BLaER1 treated with 17β-estradiol and CSF1 and Interleukin-3, amounts not matched to agents 10 nM and 100 nM (cell line): Measurements from ENCODE around the gene ELOVL3.
A peak's percentile ranks its signal among the peaks of the same experiment; 100 is the strongest.

Experiments used
- H3K27ac ChIP-seq, 11 experiments: shearing (Covaris generic); formaldehyde crosslinking; 2 replicates each; pipeline ENCODE4 v1.8.1; 2022
- H3K27me3 ChIP-seq, 11 experiments: shearing (Covaris generic); formaldehyde crosslinking; 2 replicates each; pipeline ENCODE4 v1.8.1; 2022
- H3K36me3 ChIP-seq, 11 experiments: shearing (Covaris generic); formaldehyde crosslinking; 2 replicates each; pipeline ENCODE4 v1.8.1; 2022
- H3K4me1 ChIP-seq, 10 experiments: shearing (Covaris generic); formaldehyde crosslinking; 2 replicates each; pipeline ENCODE4 v1.8.1; 2022
- H3K4me2 ChIP-seq, 11 experiments: shearing (Covaris generic); formaldehyde crosslinking; 2 replicates each; pipeline ENCODE4 v1.8.1; 2022
- H3K4me3 ChIP-seq, 10 experiments: shearing (Covaris generic); formaldehyde crosslinking; 2 replicates each; pipeline ENCODE4 v1.8.1; 2022
- H3K9ac ChIP-seq, 11 experiments: shearing (Covaris generic); formaldehyde crosslinking; 2 replicates each; pipeline ENCODE4 v1.8.1; 2022
- H3K9me3 ChIP-seq, 11 experiments: shearing (Covaris generic); formaldehyde crosslinking; replicated peaks in 1 of 11; 2 replicates each; pipeline ENCODE4 v1.8.1; 2022
- H4K20me1 ChIP-seq, 11 experiments: shearing (Covaris generic); formaldehyde crosslinking; 2 replicates each; pipeline ENCODE4 v1.8.1; 2022
- Cebpa-rat ChIP-seq, 11 experiments: shearing (Covaris generic); IDR thresholded peaks; 2 replicates each; pipeline ENCODE4 v1.8.1; 2022

The ELOVL3 gene

DNA sequence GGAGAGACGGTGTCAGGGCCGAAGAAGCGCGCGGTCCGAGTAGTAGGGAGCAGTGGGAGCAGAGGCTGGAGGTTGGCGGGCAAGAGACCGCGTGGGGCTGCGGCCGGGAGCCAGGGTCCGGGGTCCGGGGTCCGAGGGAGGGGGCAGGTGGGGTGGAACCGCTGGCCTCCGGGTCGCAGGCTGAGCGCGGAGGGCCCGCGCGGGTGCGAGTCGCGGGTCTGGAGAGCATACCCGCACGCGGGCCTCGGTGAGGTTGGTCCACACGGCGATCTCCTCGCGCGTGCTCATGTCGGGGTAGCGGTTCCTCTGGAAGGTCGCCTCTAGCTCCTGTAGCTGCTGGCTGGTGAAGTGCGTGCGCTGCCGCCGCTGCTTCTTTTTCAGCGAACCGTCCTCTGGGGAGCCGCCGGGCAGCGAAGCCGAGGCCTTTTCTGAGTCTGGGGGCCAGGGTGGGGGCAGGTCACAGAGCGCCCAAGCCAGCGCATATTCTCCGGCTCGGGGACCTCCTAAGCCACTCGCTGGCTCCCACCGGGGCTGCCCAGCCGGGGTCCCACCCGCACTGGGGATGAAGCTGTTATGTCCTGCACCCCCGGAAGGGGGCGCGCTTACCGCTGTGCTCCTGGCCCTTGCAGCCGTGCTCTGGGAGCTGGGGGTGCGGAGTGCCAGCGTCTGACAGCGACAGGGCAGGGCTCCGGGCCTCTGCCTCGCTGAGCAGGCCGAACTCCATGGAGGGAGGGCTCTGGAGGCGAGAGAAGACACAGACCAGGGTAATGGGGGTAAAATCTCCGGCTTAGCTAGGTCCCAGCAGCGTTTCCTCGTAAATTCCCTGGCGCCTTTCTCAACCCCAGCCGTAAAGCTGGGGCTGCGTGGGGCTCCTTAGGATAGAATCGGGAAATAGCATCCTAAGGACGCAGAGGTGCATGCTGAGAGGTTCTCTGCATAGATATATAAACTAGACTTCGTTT is 5.5 kb downstream of the ELOVL3 start:
- Histone ChIP-seq H3K4me3 (no peak overlapping the region), H3K27ac (no peak overlapping the region)

DNA sequence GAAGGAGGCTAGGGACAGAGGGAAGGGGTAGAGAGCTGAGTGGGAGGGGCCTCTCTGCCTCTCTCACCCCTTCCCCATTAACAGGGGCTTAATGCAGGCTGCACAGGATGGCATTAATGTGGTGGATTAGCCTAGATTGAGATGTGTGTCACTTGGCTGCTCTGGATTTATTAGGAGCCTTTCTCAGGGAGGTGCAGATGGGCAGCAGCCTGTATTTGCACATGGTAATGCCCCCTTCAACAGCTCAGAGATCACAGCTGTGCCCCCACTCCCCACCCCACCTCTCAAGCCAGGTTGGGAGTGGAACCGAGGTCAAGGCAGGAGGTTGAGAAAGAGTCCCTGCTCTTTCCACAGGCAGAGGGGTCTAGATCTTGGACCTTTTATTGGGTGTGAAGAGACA is 7.9 kb downstream of the ELOVL3 start:
- Histone ChIP-seq H3K9me3 (no peaks in the 10 kb centered on the region), H4K20me1 (peaks cover 0 to 27% (median 12%) of the 10 kb centered on the region in 11 experiments; a peak in 15 of 22 replicates), H3K4me3 (no peak overlapping the region), H3K27ac (no peak overlapping the region), H3K4me1 (peaks cover 8 to 11% (median 10%) of the 10 kb centered on the region in 10 experiments; a peak in 17 of 20 replicates), H3K4me2 (no peak overlapping the region), H3K36me3 (no peaks in the 10 kb centered on the region), H3K27me3 (peaks cover 32 to 66% (median 54%) of the 10 kb centered on the region in 11 experiments), H3K9ac (no peak overlapping the region)
- TF ChIP-seq Cebpa-rat (IDR thresholded peaks at IDR 0.05), result no peak

More for the DNA sequence above, 5.5 kb downstream of the ELOVL3 start:
- Histone ChIP-seq H3K9me3 (peaks cover 0 to 3% (median 0%) of the 10 kb centered on the region in 11 experiments; a peak in 3 of 22 replicates), H3K9ac (no peak overlapping the region), H3K4me1 (peaks cover 14 to 23% (median 16%) of the 10 kb centered on the region in 10 experiments), H3K36me3 (no peaks in the 10 kb centered on the region), H3K4me2 (no peak overlapping the region), H3K27me3 (peaks cover 56 to 81% (median 75%) of the 10 kb centered on the region in 11 experiments), H4K20me1 (peaks cover 0 to 32% (median 12%) of the 10 kb centered on the region in 11 experiments; a peak in 15 of 22 replicates)
- no peak for TF ChIP-seq Cebpa-rat (IDR thresholded peaks at IDR 0.05)

DNA sequence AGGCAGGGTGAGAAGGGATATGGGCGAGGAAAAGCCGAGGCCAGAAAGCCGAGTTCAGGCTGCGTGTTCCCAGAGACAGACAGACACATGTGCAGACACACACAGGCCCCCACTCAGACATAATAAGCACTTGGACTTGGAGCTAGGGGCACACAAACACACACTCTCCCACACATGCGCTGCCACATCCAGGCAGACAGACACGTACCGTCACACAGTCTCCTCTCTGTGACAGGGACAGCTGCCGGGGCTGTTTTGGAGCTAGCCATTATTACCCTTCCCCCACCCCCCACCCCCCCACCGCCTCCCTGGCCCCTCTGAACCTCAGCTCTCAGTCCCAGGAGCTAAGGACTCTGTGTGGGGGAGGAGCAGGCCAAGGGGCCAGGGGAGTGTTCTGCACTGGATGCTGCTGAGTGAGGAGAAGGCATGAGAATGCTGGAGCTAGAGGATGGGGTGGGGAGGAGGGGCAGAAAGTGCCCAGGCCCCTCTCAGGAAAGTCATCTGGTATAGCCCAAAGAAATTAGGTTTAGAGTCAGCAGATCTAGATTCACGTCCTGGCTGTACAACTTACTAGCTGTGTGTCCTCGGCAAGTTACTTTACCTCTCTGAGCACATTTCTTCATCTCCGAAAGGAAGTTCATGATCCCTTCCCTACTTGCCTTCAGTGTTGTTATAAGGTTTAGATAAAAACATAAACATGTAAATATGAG is 8.9 kb downstream of the ELOVL3 start:
- no peaks in the 10 kb centered on the region for H3K9me3 ChIP-seq
- H3K36me3 ChIP-seq, result no peaks in the 10 kb centered on the region
- H4K20me1 ChIP-seq, result peaks cover 0 to 27% (median 10%) of the 10 kb centered on the region in 11 experiments; a peak in 15 of 22 replicates
- no peak overlapping the region for H3K4me2 ChIP-seq
- H3K4me3 ChIP-seq, result no peak overlapping the region
- no peak overlapping the region for H3K27ac ChIP-seq
- H3K9ac ChIP-seq, result no peak overlapping the region; a peak in 1 of 22 replicates
- peaks cover 7 to 9% (median 8%) of the 10 kb centered on the region in 10 experiments; a peak in 17 of 20 replicates for H3K4me1 ChIP-seq
- H3K27me3 ChIP-seq, result peaks cover 34 to 66% (median 51%) of the 10 kb centered on the region in 11 experiments
- no peak for TF ChIP-seq Cebpa-rat (IDR thresholded peaks at IDR 0.05)

DNA sequence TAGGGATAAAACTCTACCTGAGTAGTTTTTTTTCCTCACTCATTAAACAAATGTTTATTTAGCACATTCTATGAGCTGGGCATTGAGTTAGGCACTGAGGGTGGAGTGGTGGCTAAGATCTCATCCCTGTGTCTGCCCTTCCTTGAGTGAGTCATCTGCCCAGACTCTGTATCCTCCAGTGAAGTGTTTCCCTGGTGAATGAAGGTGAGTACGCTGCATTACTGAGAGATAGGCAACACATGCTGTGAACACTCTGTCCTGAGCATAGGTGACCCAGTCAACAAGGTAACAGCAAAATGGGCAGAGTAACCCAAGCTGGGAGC is 9.5 kb downstream of the ELOVL3 start:
- peaks cover 0 to 2% (median 0%) of the 10 kb centered on the region in 11 experiments; a peak in 1 of 22 replicates for H3K9me3 ChIP-seq
- H3K27ac ChIP-seq, result no peak overlapping the region
- no peak overlapping the region for H3K4me2 ChIP-seq
- H3K4me3 ChIP-seq, result no peak overlapping the region
- no peaks in the 10 kb centered on the region for H3K36me3 ChIP-seq
- peaks cover 0 to 22% (median 6%) of the 10 kb centered on the region in 11 experiments; a peak in 15 of 22 replicates for H4K20me1 ChIP-seq
- H3K9ac ChIP-seq, result no peak overlapping the region
- TF ChIP-seq Cebpa-rat (IDR thresholded peaks at IDR 0.05), result no peak
- H3K27me3 ChIP-seq, result peaks cover 34 to 66% (median 51%) of the 10 kb centered on the region in 11 experiments
- H3K4me1 ChIP-seq, result peaks cover 1 to 3% (median 3%) of the 10 kb centered on the region in 10 experiments; a peak in 13 of 20 replicates

DNA sequence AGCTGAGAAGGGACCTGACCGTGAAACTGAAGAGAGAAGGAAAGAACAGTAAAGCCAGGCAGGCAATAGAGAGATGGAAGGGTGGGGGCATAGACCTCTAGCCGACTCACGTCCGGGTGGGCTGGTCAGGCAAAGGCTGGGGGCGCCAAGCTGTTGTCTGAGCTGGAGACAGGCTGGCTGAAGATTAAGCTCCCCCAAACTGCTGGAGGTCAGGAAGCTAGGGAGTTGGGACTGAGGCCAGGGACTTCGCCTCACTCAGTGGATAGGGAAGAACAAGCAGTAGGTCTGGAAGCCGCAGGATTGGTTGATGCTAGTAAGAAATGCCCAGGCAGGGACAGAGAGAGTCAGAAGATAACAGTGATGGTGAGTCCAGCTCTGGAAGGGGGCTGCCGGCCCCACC is 9.9 kb downstream of the ELOVL3 start:
- H3K9ac ChIP-seq, result no peak overlapping the region
- H3K27ac ChIP-seq, result no peak overlapping the region

DNA sequence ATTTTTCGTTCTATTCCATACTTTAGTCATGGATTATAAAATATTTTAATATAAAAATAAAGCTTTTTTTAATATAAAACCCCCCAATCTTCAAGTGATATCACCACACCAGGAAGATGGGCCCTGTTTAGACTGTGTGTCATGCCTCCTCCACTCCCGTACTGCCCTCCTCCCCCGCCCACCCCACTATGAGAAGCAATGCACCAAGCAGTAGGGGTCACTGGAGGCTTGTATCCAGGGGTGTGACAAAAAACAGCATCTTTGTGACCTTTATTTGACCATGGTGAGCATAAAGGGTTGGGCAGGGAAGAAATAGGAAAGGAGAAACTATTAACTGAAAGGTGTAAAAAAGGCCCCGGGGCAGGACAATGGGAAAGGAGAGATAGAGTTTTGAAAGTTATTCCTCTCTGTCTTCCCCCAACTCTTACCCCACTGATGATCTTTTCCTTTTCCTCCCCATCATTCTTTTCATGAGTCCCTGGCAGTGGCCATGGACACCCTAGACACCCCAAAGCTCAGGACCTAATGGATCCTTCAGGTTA is 11.7 kb downstream of the ELOVL3 start:
- no peak overlapping the region for H3K27ac ChIP-seq
- H3K36me3 ChIP-seq, result no peaks in the 10 kb centered on the region
- peaks cover 0 to 9% (median 0%) of the 10 kb centered on the region in 11 experiments; a peak in 3 of 22 replicates for H4K20me1 ChIP-seq
- H3K4me3 ChIP-seq, result no peak overlapping the region
- H3K4me2 ChIP-seq, result no peak overlapping the region
- H3K4me1 ChIP-seq, result peaks cover 0 to 9% (median 0%) of the 10 kb centered on the region in 10 experiments; a peak in 5 of 20 replicates
- peaks cover 0 to 15% (median 8%) of the 10 kb centered on the region in 11 experiments; a peak in 15 of 22 replicates for H3K9me3 ChIP-seq
- TF ChIP-seq Cebpa-rat (IDR thresholded peaks at IDR 0.05), result no peak
- H3K9ac ChIP-seq, result no peak overlapping the region
- H3K27me3 ChIP-seq, result peaks cover 32 to 66% (median 51%) of the 10 kb centered on the region in 11 experiments

More for the DNA sequence above, 9.9 kb downstream of the ELOVL3 start:
- Histone ChIP-seq H3K9me3 (peaks cover 0 to 6% (median 1%) of the 10 kb centered on the region in 11 experiments; a peak in 10 of 22 replicates), H3K4me2 (no peak overlapping the region), H4K20me1 (peaks cover 0 to 17% (median 1%) of the 10 kb centered on the region in 11 experiments; a peak in 10 of 22 replicates), H3K4me3 (no peak overlapping the region), H3K36me3 (no peaks in the 10 kb centered on the region), H3K27me3 (peaks cover 34 to 66% (median 51%) of the 10 kb centered on the region in 11 experiments), H3K4me1 (no peaks in the 10 kb centered on the region)
- TF ChIP-seq Cebpa-rat (IDR thresholded peaks at IDR 0.05), result no peak

DNA sequence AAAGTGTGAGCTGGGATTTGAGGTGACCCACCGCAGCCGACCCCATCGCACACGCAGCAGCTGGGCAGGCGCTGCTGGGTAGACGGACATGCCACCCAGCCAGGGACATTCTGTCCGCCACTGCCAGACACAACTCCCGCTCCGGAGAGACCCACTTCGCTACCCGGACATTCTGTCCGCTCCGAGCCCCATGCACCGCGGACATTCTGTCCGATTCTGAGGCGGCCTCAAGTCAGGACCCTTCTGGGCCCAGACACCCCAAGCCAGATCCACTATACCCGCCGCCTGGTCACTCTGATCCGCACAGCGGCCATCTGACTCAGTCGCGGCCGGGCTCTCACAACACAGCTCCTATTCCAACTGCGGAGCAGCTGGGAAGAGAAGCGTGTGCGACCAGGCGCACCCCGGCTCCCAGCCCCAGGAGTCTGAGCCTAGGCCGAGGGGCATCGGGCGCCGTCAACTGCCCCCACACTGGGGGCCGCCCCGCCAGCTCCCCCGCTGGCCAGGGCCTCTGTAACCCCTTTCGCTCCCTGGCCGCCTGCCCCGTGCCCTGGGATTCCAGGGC is 14.4 kb downstream of the ELOVL3 start:
- peaks cover 31 to 50% (median 44%) of the 10 kb centered on the region in 11 experiments for H3K27me3 ChIP-seq
- no peak for TF ChIP-seq Cebpa-rat (IDR thresholded peaks at IDR 0.05)
- H3K4me2 ChIP-seq, result no peak overlapping the region

DNA sequence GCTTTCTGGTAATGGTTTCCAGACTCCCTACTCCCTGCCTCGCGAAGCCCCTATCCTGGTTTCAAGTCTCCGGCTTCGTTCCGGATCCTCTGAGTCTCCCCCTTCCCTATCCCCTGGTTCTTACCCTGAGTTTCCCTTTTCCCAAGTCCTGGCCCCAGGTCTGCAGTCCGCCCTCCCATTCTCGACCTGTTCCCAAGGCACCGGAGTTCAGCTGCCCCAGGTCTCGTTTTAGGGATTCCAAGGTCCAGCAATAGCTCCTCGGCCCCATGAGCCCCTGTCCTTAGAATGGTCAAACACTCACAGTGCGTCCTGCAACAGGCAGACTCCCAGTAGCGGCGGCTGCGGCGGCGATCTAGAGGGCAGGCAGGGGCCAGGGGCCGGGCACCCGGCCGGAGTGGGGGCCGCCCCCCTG is 14.9 kb downstream of the ELOVL3 start:
- Histone ChIP-seq H3K4me2 (peak overlapping the region in 9 of 11 experiments; percentile 36 to 65 (median 49); a peak in 13 of 22 replicates), H3K4me3 (peak overlapping the region in 5 of 10 experiments; percentile 21 to 56 (median 38); a peak in 6 of 20 replicates), H4K20me1 (peaks cover 0 to 7% (median 3%) of the 10 kb centered on the region in 11 experiments; a peak in 12 of 22 replicates), H3K27ac (no peak overlapping the region), H3K4me1 (peaks cover 7 to 16% (median 8%) of the 10 kb centered on the region in 10 experiments; a peak in 17 of 20 replicates), H3K27me3 (peaks cover 31 to 50% (median 44%) of the 10 kb centered on the region in 11 experiments), H3K36me3 (no peaks in the 10 kb centered on the region), H3K9me3 (peaks cover 0 to 15% (median 8%) of the 10 kb centered on the region in 11 experiments; a peak in 15 of 22 replicates), H3K9ac (no peak overlapping the region)
- TF ChIP-seq Cebpa-rat (IDR thresholded peaks at IDR 0.05), result no peak

More for the DNA sequence above, 14.4 kb downstream of the ELOVL3 start:
- Histone ChIP-seq H3K27ac (no peak overlapping the region), H3K4me3 (no peak overlapping the region), H3K9me3 (peaks cover 0 to 15% (median 8%) of the 10 kb centered on the region in 11 experiments; a peak in 15 of 22 replicates), H3K36me3 (no peaks in the 10 kb centered on the region), H3K9ac (no peak overlapping the region), H3K4me1 (peaks cover 7 to 16% (median 7%) of the 10 kb centered on the region in 10 experiments; a peak in 16 of 20 replicates), H4K20me1 (peaks cover 0 to 2% (median 0%) of the 10 kb centered on the region in 11 experiments; a peak in 3 of 22 replicates)
